GM10266 (cell line): ENCODE data around the gene MAP3K20.
"Not testable (repeated sequence)": the region's sequence is repeated elsewhere in the genome, so short reads cannot be mapped to it uniquely, and the experiment has no call there.

ENCODE experiments used
- DNase-seq: peaks from one replicate; pipeline ENCODE4 v3.0.0; 2012; ENCODE audit errors: extremely low spot score
- CTCF ChIP-seq: IDR thresholded peaks from 2 replicates; pipeline ENCODE4 v1.5.1; 2012; ENCODE audit warnings: mild to moderate bottlenecking, low read depth; ENCODE audit not compliant: control insufficient read depth, insufficient read depth; ENCODE audit errors: missing control alignments

Gene MAP3K20

DNA sequence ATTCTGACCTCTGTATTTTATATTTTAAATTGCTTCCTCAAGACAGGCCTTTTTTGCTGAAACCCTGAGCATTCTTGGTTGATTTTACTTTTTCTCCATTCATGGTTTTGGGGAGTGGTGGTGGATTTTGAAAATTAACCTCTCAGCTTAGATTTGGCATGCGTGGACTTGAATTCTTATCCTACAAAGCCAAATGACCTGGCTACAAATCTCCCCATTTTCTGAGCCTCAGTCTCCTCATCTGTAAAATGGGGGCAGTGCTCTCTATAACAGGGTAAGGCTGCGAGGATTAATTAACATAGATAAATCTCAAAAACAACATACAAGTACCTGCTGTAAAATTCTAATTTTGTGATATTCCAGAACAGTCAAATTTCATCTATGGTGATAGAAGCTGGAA lies 175.6 kb downstream of the MAP3K20 start:
- TF ChIP-seq CTCF: no peak
- DNase-seq: no peak

DNA sequence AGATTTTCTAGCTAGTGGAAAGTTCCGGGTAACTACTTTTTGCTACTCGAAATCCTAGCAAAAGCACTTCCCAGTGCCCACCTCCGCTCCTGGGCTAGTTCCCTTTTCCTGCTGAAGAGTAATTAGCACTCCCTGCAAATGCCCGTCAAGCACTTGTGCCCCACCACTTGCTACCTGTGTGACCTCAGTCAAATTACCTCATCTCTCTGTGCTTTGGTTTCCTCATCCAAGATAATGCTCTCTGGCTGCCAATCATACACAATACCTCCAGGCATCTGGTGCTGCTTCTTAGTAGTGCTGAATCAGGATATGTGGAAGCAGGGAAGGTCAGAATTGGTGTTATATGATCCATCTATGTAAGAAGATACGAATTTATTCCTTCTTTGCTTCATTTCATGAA lies 176.9 kb downstream of the MAP3K20 start:
- no peak for DNase-seq
- TF ChIP-seq CTCF: no peak

DNA sequence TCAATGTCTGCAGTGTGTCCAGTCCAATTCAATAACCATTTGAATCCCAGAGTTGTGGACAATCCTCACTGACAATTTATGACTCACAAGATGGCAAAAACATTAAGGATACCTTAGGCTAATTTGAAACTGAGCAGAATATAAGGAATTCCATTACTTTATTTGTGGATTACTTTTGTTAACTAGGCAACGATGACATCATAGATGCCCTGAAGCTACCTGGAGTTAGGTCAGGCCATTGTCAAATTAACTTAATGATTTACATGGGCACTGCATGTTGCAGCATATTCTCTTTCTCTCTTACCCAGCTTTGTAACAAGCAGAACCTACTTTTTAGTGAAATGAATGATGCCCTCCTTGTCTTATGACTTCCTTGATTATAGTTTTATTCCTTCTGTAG lies 179.0 kb downstream of the MAP3K20 start:
- TF ChIP-seq CTCF: no peak
- no peak for DNase-seq

DNA sequence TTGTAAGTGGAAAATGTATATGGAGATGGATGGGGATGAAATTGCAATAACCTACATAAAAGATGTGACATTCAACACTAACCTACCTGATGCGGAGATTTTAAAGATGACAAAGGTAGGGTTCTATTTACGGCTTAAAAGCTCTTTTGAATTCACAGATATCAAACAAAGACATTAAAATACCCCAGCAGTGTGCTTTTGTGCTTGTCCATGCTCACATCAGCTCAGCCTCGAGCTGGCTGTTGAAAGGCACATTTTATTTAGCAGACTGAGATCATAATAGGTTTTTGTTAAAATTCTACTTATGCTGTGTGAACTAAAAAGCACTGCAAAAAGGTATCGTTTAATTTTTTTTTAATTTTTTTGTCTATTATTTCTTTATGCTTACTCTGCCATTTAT lies 183.1 kb downstream of the MAP3K20 start:
- no peak for TF ChIP-seq CTCF
- DNase-seq: no peak

GRCh38 chr2:173262356-173262755 lies 186.7 kb downstream of the MAP3K20 start:
- not testable (repeated sequence) for DNase-seq

DNA sequence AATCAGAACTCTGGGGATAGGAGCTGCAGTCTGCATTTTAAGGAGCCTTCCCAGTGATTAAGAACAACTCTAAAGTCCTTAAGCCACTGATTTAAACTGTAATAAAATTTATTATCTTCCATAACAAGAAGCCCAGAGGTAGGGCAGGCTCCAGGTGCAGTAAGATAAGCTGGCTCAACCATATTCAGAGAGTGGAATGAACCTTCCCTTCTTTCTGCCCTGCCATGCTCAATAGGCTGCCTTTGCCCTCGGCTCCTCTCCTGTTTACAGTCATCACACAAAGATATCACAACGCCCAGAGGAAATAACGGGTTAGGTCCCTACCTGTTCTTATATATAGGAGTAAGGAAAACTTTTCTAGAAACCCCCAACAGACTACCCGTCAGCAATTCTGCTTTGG lies 188.5 kb downstream of the MAP3K20 start:
- no peak for DNase-seq
- no peak for TF ChIP-seq CTCF

GRCh38 chr2:173264603-173265366 lies 189.1 kb downstream of the MAP3K20 start:
- peak; percentile 51 for DNase-seq
- no peak for TF ChIP-seq CTCF

DNA sequence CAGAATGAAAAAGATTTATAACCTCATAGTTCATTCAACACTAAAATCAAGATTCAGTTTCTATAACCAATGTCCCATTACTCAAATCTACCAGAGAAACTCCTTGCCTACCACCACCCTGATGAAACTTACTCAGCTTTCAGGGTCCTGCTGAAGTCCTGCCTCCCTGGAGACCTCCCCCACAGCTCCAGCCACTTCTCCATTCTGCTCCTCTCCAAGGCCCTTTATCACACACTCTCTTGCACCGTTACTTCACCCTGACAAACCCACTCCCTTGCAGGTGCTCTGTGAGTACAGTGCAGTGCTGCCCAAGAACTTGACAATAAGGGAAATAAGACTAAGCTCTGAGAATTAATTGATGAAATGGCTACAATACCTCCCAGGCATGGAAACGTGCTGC lies 195.5 kb downstream of the MAP3K20 start:
- no peak for DNase-seq
- no peak for TF ChIP-seq CTCF
